ENCODE results near the gene TEAD1.

TEAD1 gene

GRCh38 chr11:12826441-12826840, 152.2 kb downstream of the TEAD1 start:
- DNase-seq (ENCODE audit: low read depth, low spot score) = no peak
- no peak overlapping the region for H3K4me3 ChIP-seq (ENCODE audit: low read depth, low read length)
- TF ChIP-seq CTCF (IDR thresholded peaks at IDR 0.05; ENCODE audit: low read depth, low read length) = no peak
- in situ Hi-C loops (cut with HindIII; ENCODE audit: low sequenced_read_pairs) = loop anchor here (25.0 kb wide), 1 partner anchor 139 kb away; no protein-coding TSS in a partner anchor

DNA sequence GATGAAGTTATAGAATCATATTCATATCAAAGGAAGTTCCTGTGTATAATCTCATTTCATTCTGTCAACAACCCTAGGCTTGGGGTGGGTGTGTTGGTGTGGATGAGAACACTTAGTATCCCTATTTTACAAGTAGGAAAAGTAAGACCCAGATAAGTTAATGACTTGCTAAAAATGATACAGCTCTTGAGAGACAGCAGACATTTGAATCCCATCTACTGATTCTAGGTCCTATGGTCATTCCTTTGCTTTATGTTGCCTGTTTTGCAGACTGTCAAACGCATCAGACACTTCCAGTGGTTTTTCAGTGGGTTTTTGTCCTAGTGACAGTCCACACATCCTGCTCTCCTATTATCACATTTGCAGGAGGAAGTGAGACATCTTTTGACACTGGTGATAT, 153.1 kb downstream of the TEAD1 start:
- peak overlapping the region; percentile 41 for H3K4me3 ChIP-seq (ENCODE audit: low read depth, low read length)
- DNase-seq (ENCODE audit: low read depth, low spot score) = no peak
- in situ Hi-C loops (cut with HindIII; ENCODE audit: low sequenced_read_pairs) = loop anchor here (25.0 kb wide), 1 partner anchor 140 kb away; no protein-coding TSS in a partner anchor
- no peak for TF ChIP-seq CTCF (IDR thresholded peaks at IDR 0.05; ENCODE audit: low read depth, low read length)

DNA sequence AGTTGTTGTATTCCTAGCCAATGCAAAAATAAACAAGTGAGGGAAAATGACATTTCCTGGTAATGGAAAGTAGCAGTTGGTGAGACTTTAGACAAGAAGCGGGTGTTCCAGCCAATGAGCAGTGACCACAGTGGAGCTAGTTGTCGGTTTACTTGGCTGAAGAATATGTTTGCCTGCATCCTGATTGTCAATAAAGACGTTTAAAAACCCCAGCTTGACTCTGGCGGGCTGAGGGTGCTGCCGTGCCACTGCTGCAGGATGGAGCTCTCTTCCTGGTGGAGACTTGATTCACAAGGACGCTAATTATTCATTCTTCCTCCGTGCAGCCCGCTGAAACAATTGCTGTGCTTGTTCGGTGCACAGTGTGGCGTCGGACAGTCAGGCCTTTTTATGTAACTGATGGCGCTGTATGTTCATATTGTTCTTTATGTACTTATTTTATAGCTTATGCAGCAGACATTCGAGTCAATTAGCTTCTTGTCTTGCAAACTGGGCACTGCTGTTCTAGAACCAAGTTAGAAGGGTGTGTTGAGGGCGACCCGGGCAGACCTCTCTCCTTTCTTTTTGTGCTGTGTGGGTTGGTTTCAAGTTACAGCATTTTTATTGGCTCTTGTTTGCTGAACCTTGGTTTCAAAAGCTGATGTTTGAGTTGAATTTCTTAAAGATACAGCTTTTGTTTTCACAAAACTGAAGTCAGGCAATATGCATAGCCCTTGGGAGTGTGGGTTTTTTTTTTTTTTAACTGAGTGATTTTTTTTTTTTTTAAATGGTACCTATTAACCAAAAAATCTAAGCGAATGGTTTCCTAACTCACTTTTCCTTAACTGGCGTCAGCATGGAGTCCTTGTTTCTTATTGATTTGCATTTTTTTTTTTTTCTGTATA, 153.9 kb downstream of the TEAD1 start:
- peak; percentile 86 for DNase-seq (ENCODE audit: low read depth, low spot score)
- H3K4me3 ChIP-seq (ENCODE audit: low read depth, low read length) = peak overlapping the region; percentile 41
- peak; percentile 9 for TF ChIP-seq CTCF (IDR thresholded peaks at IDR 0.05; ENCODE audit: low read depth, low read length)
- in situ Hi-C loops (cut with HindIII; ENCODE audit: low sequenced_read_pairs) = loop anchor here (25.0 kb wide), 1 partner anchor 141 kb away; no protein-coding TSS in a partner anchor

- no peak for DNase-seq (ENCODE audit: low read depth, low spot score)
- TF ChIP-seq CTCF (IDR thresholded peaks at IDR 0.05; ENCODE audit: low read depth, low read length) = no peak
- no peak overlapping the region for H3K4me3 ChIP-seq (ENCODE audit: low read depth, low read length)
- in situ Hi-C loops (cut with HindIII; ENCODE audit: low sequenced_read_pairs) = loop anchor here (25.0 kb wide), 1 partner anchor 142 kb away; no protein-coding TSS in a partner anchor
Measured at GRCh38 chr11:12829131-12829530, 154.9 kb downstream of the TEAD1 start.

- no peak overlapping the region for H3K4me3 ChIP-seq (ENCODE audit: low read depth, low read length)
- no peak for TF ChIP-seq CTCF (IDR thresholded peaks at IDR 0.05; ENCODE audit: low read depth, low read length)
- in situ Hi-C loops (cut with HindIII; ENCODE audit: low sequenced_read_pairs) = loop anchor here (25.0 kb wide), 1 partner anchor 142 kb away; no protein-coding TSS in a partner anchor
- DNase-seq (ENCODE audit: low read depth, low spot score) = no peak
Measured at GRCh38 chr11:12829540-12830314, 155.5 kb downstream of the TEAD1 start.

- in situ Hi-C loops (cut with HindIII; ENCODE audit: low sequenced_read_pairs) = loop anchor here (25.0 kb wide), 1 partner anchor 144 kb away; no protein-coding TSS in a partner anchor
- no peak overlapping the region for H3K4me3 ChIP-seq (ENCODE audit: low read depth, low read length)
- no peak for DNase-seq (ENCODE audit: low read depth, low spot score)
- no peak for TF ChIP-seq CTCF (IDR thresholded peaks at IDR 0.05; ENCODE audit: low read depth, low read length)
Measured at GRCh38 chr11:12831471-12832202, 157.4 kb downstream of the TEAD1 start.
